ENCODE results near the gene CFP.

The CFP gene

DNA sequence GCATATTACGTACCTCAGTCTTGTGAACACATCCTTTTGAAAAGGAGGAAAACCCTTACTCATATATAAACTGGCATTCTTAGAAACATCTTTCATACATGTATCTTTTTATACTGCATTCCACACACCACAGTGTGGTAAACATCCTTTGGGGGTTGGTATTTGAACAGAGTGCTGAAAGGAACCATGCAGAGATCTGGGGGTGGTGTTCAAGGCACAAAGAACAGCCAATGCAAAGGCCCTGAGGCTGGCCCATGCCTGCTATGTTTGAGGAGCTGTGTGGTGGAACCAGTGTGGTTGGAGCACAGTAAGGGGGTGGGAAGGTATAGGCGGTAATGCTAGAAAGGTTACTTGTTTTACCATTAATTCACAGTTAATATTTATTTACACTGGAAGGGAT, 18.6 kb upstream of the CFP start:
- DNase-seq (ENCODE audit: low read depth): no peak
- no peak overlapping the region for H3K4me3 ChIP-seq (ENCODE audit: low read length)
- no peak for TF ChIP-seq CTCF (conservative IDR thresholded peaks at IDR 0.05; ENCODE audit: low read depth, low read length)

- no peak for DNase-seq (ENCODE audit: low read depth)
- no peak overlapping the region for H3K4me3 ChIP-seq (ENCODE audit: low read length)
Observed at GRCh38 chrX:47646636-47647035, 16.9 kb upstream of the CFP start.

DNA sequence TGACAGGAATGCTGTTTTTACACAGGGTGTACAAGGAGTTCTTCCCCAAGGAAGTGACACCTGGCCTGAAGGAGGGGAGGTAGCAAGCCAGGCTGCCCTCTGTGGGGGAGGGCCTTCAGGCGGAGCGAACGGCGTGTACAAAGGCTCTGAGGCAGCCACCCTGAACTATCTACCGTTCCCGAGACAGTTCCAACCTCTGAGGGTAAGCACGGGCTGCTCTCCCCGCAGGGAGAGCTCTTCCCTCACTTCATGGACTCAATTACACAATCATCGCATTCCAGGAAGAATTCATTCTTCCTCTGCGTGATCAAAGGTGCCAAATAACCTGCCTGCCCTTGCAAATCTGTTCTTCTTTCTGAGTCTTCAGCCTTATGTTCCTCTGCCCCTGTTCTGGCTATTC, 15.8 kb upstream of the CFP start:
- DNase-seq (ENCODE audit: low read depth): no peak
- H3K4me3 ChIP-seq (ENCODE audit: low read length): no peak overlapping the region
- TF ChIP-seq CTCF (conservative IDR thresholded peaks at IDR 0.05; ENCODE audit: low read depth, low read length): no peak

More at GRCh38 chrX:47646636-47647035, 16.9 kb upstream of the CFP start:
- no peak for TF ChIP-seq CTCF (conservative IDR thresholded peaks at IDR 0.05; ENCODE audit: low read depth, low read length)

DNA sequence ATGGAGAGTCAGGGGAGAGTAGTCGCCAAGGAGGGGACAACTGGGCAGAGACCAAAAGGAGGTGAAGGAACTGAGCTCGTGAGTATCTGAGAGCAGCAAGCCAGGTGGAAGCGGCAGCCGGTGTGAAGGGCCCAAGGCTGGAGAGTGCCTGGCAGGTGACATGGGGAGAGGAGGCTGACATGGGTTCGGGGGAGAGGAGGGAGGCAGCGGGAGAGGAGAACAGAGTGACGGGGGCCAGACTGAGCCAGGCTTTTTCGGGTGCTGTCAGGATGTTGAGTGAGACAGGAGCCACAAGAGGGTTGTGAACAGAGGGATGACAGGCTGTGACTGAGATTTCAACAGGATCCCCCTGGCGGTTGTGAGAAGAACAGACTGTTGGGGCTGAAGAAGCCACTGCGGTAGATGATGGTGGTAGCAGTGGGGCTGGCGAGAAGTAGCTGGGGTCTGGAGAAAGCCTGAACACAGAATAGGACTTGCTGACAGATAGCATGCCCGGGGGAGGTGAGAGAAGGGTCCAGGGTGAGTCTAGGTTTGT, 14.9 kb upstream of the CFP start:
- no peak for DNase-seq (ENCODE audit: low read depth)
- H3K4me3 ChIP-seq (ENCODE audit: low read length): no peak overlapping the region
- peak; percentile 48 for TF ChIP-seq CTCF (conservative IDR thresholded peaks at IDR 0.05; ENCODE audit: low read depth, low read length)

- DNase-seq (ENCODE audit: low read depth): no peak
Observed at GRCh38 chrX:47643926-47644325, 14.2 kb upstream of the CFP start.

GRCh38 chrX:47638816-47639215, 9.1 kb upstream of the CFP start:
- DNase-seq (ENCODE audit: low read depth): no peak
- no peak overlapping the region for H3K4me3 ChIP-seq (ENCODE audit: low read length)
- TF ChIP-seq CTCF (conservative IDR thresholded peaks at IDR 0.05; ENCODE audit: low read depth, low read length): no peak

More at GRCh38 chrX:47643926-47644325, 14.2 kb upstream of the CFP start:
- H3K4me3 ChIP-seq (ENCODE audit: low read length): no peak overlapping the region
- peak; percentile 54 for TF ChIP-seq CTCF (conservative IDR thresholded peaks at IDR 0.05; ENCODE audit: low read depth, low read length)

GRCh38 chrX:47637546-47638195, 7.9 kb upstream of the CFP start:
- peak overlapping the region; percentile 8 for H3K4me3 ChIP-seq (ENCODE audit: low read length)
- TF ChIP-seq CTCF (conservative IDR thresholded peaks at IDR 0.05; ENCODE audit: low read depth, low read length): peak; percentile 6
- DNase-seq (ENCODE audit: low read depth): no peak

Measured in retinal pigment epithelial cell (primary cell).